Endothelial cell of umbilical vein (primary cell): ENCODE measurements around the gene ADM2. TPM values are rescaled to one million over a fixed set of nuclear protein-coding genes. Genes with fewer than 3 reads are reported as not detected.
A peak's percentile ranks its signal among the peaks of the same experiment; 100 is the strongest.

Experiments used
- BruUV-seq: library from RNA; stranded (reverse); fragments of 400-500 nt; replicated peaks from 2 replicates; lab custom pipeline; 2021; lab: Mats Ljungman, UMichigan
- CTCF ChIA-PET: fragments of 300-600, 350-600 bp; sonication (Branson Sonifier 250); formaldehyde crosslinking; loops from one replicate; lab custom pipeline; 2021; ENCODE audit warnings: antibody characterized with exemption, inconsistent platforms; lab: Charles Lee
- POLR2A ChIA-PET: fragments of 300-600, 350-600 bp; sonication (Branson Sonifier 250); formaldehyde crosslinking; loops from one replicate; lab custom pipeline; 2021; ENCODE audit warnings: antibody characterized with exemption, inconsistent platforms; lab: Charles Lee
- DNase-seq: peaks from one replicate; pipeline ENCODE4 v3.0.0-alpha.2; 2011; ENCODE audit warnings: low read depth, low spot score
- FAIRE-seq: peaks from 2 replicates; lab custom pipeline; 2011; peaks lifted over from hg19 to GRCh38; lab: Jason Lieb, UNC
- H2AFZ ChIP-seq: 2 replicates; pipeline ENCODE4 v1.6.0; 2012; ENCODE audit warnings: low read depth, low read length, control low read depth, inconsistent platforms
- H3K27ac ChIP-seq: 2 replicates; pipeline ENCODE4 v1.5.1; 2011; ENCODE audit warnings: low read depth, mild to moderate bottlenecking, control low read depth, low read length, moderate library complexity; ENCODE audit not compliant: insufficient read depth
- H3K27me3 ChIP-seq, 2 experiments: 2 replicates each; pipeline versions ENCODE4 v1.6.0 to v1.6.1; 2011; ENCODE audit warnings: low read length in 2 of 2, mixed read lengths in 1 of 2; ENCODE audit not compliant: control insufficient read depth in 2 of 2, insufficient read depth in 2 of 2
- H3K36me3 ChIP-seq, 2 experiments: 2 replicates in 1 of 2; 3 replicates in 1 of 2; pipeline ENCODE4 v1.5.1; 2011; ENCODE audit warnings: low read length in 2 of 2, mild to moderate bottlenecking in 1 of 2, moderate library complexity in 1 of 2; ENCODE audit not compliant: control insufficient read depth in 2 of 2, insufficient read depth in 2 of 2; ENCODE audit errors: extremely low read depth in 1 of 2
- H3K4me1 ChIP-seq: 3 replicates; pipeline ENCODE4 v1.5.1; 2011; ENCODE audit warnings: mild to moderate bottlenecking, low read length; ENCODE audit not compliant: control insufficient read depth, insufficient read depth; ENCODE audit errors: extremely low read depth
- H3K4me2 ChIP-seq: 2 replicates; pipeline ENCODE4 v1.6.1; 2011; ENCODE audit warnings: low read length, control low read depth, mixed read lengths; ENCODE audit not compliant: insufficient read depth
- H3K4me3 ChIP-seq, 3 experiments: fragments of 200-600 bp in 1 of 3; sonication (generic), shearing (Covaris generic) in 1 of 3; replicated peaks in 1 of 3; 2 replicates each; pipeline ENCODE4 v1.5.1; 2011 to 2016; ENCODE audit warnings: control low read depth in 3 of 3, low read length in 3 of 3, mild to moderate bottlenecking in 2 of 3, inconsistent platforms in 1 of 3, low read depth in 1 of 3, moderate library complexity in 1 of 3; ENCODE audit not compliant: insufficient read depth in 1 of 3
- H3K79me2 ChIP-seq: 2 replicates; pipeline ENCODE4 v1.6.0; 2012; ENCODE audit warnings: low read length, inconsistent platforms; ENCODE audit not compliant: control insufficient read depth, insufficient read depth
- H3K9ac ChIP-seq: replicated peaks from 2 replicates; pipeline ENCODE3; 2011; ENCODE audit warnings: low read length, control low read depth; ENCODE audit not compliant: insufficient read depth; ENCODE audit errors: extremely low read depth
- H3K9me1 ChIP-seq: replicated peaks from 3 replicates; pipeline ENCODE4 v1.6.0; 2011; ENCODE audit warnings: mild to moderate bottlenecking, low read length; ENCODE audit not compliant: control insufficient read depth, insufficient read depth; ENCODE audit errors: extremely low read depth
- H3K9me3 ChIP-seq: replicated peaks from 2 replicates; pipeline ENCODE4 v1.5.1; 2012; ENCODE audit warnings: low read length, inconsistent platforms; ENCODE audit not compliant: control insufficient read depth, insufficient read depth
- H4K20me1 ChIP-seq: replicated peaks from 2 replicates; pipeline ENCODE3; 2011; ENCODE audit warnings: mild to moderate bottlenecking, low read length; ENCODE audit not compliant: control insufficient read depth, insufficient read depth; ENCODE audit errors: extremely low read depth
- CTCF ChIP-seq, 2 donors: IDR thresholded peaks; 1 replicate in 1 of 2; 2 replicates in 1 of 2; pipeline ENCODE4 v1.5.1; 2011; ENCODE audit warnings: low read length in 2 of 2, mild to moderate bottlenecking in 2 of 2, moderate library complexity in 2 of 2, control low read depth in 1 of 2, inconsistent platforms in 1 of 2, low read depth in 1 of 2; ENCODE audit not compliant: insufficient read depth in 1 of 2; ENCODE audit errors: extremely low read depth in 1 of 2
- EZH2 ChIP-seq: IDR thresholded peaks from 2 replicates; pipeline ENCODE4 v1.6.1; 2012; ENCODE audit warnings: borderline replicate concordance, low read depth, mild to moderate bottlenecking, moderate library complexity, low read length, inconsistent platforms; ENCODE audit not compliant: severe bottlenecking
- FOS ChIP-seq: IDR thresholded peaks from 2 replicates; pipeline ENCODE4 v1.6.1; 2011; ENCODE audit warnings: mild to moderate bottlenecking, low read length, moderate library complexity, borderline replicate concordance; ENCODE audit not compliant: insufficient read depth
- GATA2 ChIP-seq: IDR thresholded peaks from 2 replicates; pipeline ENCODE4 v1.7.0; 2011; ENCODE audit warnings: low read depth, mild to moderate bottlenecking, moderate library complexity, mixed read lengths, low read length; ENCODE audit not compliant: insufficient read length, insufficient read depth
- JUN ChIP-seq: IDR thresholded peaks from 2 replicates; pipeline ENCODE4 v1.6.1; 2011; ENCODE audit warnings: borderline replicate concordance, low read depth; ENCODE audit not compliant: insufficient read length, insufficient read depth
- MAX ChIP-seq: IDR thresholded peaks from 2 replicates; pipeline ENCODE4 v1.6.1; 2011; ENCODE audit not compliant: insufficient read depth, insufficient read length
- MYC ChIP-seq: IDR thresholded peaks from one replicate; pipeline ENCODE4 v1.6.1; 2011; ENCODE audit warnings: mild to moderate bottlenecking, low read depth, low read length
- POLR2A ChIP-seq: IDR thresholded peaks from 2 replicates; pipeline ENCODE4 v1.6.1; 2012; ENCODE audit warnings: low read depth, mild to moderate bottlenecking, control low read depth, low read length
- POLR2AphosphoS5 ChIP-seq: IDR thresholded peaks from 2 replicates; pipeline ENCODE4 v1.6.1; 2012; ENCODE audit warnings: low read depth, mild to moderate bottlenecking, control low read depth, low read length, moderate library complexity; ENCODE audit not compliant: insufficient read depth
- dilution Hi-C: fragments of 300-500 bp; cut with MboI; formaldehyde crosslinking; loops from one replicate; pipeline ENCODE4 v1.15.0; 2019; ENCODE audit warnings: low sequenced_read_pairs; ENCODE audit not compliant: extremely low pct_ligation_motif_present
- intact Hi-C: fragments of 100-400 bp; cut with micrococcal nuclease; formaldehyde crosslinking; loops from one replicate; pipeline ENCODE4 v1.10.0; 2022
- polyA plus RNA-seq, 4 experiments: library from polyadenylated mRNA; depleted of rRNA in 3 of 4; stranded (reverse) in 3 of 4; unstranded in 1 of 4; fragments of >200 nt; gene quantifications; 2 replicates each; pipeline versions ENCODE4 v1.2.1 to v1.2.3, GENCODE V29; 2011 to 2012; ENCODE audit warnings: missing spikeins in 1 of 4
- total RNA-seq: library from RNA; stranded (reverse); gene quantifications from 2 replicates; pipeline ENCODE4 v1.2.3, GENCODE V29; 2021

Gene ADM2
- total and polyA plus RNA-seq, 2 donors (not counting 3 experiments of a cell fraction or from before 2014, with no cell fraction given): 0.28 to 1.5 TPM

DNA sequence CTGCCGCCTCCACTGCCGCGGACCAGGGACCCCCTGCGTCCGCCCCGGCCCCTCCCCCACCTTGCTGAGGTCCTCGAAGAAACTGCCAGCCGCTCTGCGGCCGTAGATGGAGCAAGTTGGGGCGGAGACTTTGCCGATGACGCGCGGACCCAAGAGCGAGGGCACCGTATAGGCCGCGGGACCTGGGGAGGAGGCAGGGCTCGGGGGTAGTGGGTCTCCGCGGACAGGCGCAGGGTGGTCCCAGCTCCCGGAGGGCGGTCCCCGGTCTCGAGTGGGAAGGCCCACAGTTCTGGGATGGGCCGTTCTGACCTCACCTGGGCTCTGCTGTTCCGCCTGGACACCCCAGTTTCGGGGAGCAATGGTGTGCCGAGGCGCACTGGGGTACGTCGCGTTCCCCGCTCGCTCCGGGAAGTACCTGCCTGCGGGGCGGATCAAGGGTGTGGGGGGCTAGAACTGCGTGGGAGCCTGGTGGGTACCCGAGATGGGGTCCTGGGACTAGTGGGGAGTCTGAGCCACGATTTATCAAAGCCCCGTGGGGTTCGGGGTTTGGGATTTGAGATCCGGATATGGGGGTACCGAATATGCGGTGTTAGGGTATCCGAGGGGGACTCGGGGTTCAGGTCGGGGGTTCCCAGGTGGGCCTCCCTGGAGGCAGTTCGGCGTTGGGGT is 49.7 kb downstream of the ADM2 start:
- dilution Hi-C loops: no loop called here
- Histone ChIP-seq H3K4me1 (peaks cover 23% of the 10 kb centered on the region), H3K27ac (no peak overlapping the region), H2AFZ (no peak overlapping the region), H3K79me2 (no peaks in the 10 kb centered on the region), H3K9me3 (no peaks in the 10 kb centered on the region), H4K20me1 (no peaks in the 10 kb centered on the region), H3K9ac (no peak overlapping the region), H3K36me3 (no peaks in the 10 kb centered on the region), H3K4me2 (peak overlapping the region; percentile 72), H3K9me1 (no peaks in the 10 kb centered on the region), H3K27me3 (peaks cover 3 to 13% of the 10 kb centered on the region in 2 experiments), H3K4me3 (no peak overlapping the region)
- no TSS peak for BruUV-seq
- TF ChIP-seq MYC (no peak), EZH2 (no peak), POLR2A (no peak), FOS (no peak), POLR2AphosphoS5 (no peak), JUN (no peak), MAX (no peak), CTCF (IDR thresholded peaks at IDR 0.05; ENCODE audit: extremely low read depth in 1 of 2, insufficient read depth in 1 of 2, low read depth in 1 of 2, low read length in 2 of 2) (no peak), GATA2 (no peak)
- intact Hi-C loops: no loop called here
- ChIA-PET POLR2A (no interaction called here), CTCF (interaction anchor here (0.5 to 1.7 kb wide), 2 partner anchors 26 to 89 kb away, joined by 3 to 10 read pairs; no protein-coding TSS in a partner anchor)
- peak; percentile 62 for FAIRE-seq
- DNase-seq: peak; percentile 27
